Endothelial cell of umbilical vein (primary cell): ENCODE measurements around the gene CCDC85C.

Source experiments
- CTCF ChIP-seq, 2 donors: IDR thresholded peaks; 1 replicate in 1 of 2; 2 replicates in 1 of 2; pipeline ENCODE4 v1.5.1; 2011; ENCODE audit warnings: low read length in 2 of 2, mild to moderate bottlenecking in 2 of 2, moderate library complexity in 2 of 2, control low read depth in 1 of 2, inconsistent platforms in 1 of 2, low read depth in 1 of 2; ENCODE audit not compliant: insufficient read depth in 1 of 2; ENCODE audit errors: extremely low read depth in 1 of 2
- GATA2 ChIP-seq: IDR thresholded peaks from 2 replicates; pipeline ENCODE4 v1.7.0; 2011; ENCODE audit warnings: low read depth, mild to moderate bottlenecking, moderate library complexity, mixed read lengths, low read length; ENCODE audit not compliant: insufficient read length, insufficient read depth
- MAX ChIP-seq: IDR thresholded peaks from 2 replicates; pipeline ENCODE4 v1.6.1; 2011; ENCODE audit not compliant: insufficient read depth, insufficient read length

- TF ChIP-seq CTCF (IDR thresholded peaks at IDR 0.05; ENCODE audit: extremely low read depth in 1 of 2, insufficient read depth in 1 of 2, low read depth in 1 of 2, low read length in 2 of 2) (no peak), MAX (no peak), GATA2 (no peak)
Measured at GRCh38 chr14:99566009-99566389, 38.0 kb downstream of the CCDC85C start.
